GM21381 (cell line): Measurements from ENCODE around the gene STK35.
A peak's percentile ranks its signal among the peaks of the same experiment; 100 is the strongest.

Source experiments
- ATAC-seq: cut with Tn5 transposase; IDR thresholded peaks from one replicate; pipeline ENCODE4 v1.9.1; 2021; ENCODE audit warnings: mild to moderate bottlenecking, moderate library complexity; ENCODE audit not compliant: unreplicated experiment

Gene STK35

DNA sequence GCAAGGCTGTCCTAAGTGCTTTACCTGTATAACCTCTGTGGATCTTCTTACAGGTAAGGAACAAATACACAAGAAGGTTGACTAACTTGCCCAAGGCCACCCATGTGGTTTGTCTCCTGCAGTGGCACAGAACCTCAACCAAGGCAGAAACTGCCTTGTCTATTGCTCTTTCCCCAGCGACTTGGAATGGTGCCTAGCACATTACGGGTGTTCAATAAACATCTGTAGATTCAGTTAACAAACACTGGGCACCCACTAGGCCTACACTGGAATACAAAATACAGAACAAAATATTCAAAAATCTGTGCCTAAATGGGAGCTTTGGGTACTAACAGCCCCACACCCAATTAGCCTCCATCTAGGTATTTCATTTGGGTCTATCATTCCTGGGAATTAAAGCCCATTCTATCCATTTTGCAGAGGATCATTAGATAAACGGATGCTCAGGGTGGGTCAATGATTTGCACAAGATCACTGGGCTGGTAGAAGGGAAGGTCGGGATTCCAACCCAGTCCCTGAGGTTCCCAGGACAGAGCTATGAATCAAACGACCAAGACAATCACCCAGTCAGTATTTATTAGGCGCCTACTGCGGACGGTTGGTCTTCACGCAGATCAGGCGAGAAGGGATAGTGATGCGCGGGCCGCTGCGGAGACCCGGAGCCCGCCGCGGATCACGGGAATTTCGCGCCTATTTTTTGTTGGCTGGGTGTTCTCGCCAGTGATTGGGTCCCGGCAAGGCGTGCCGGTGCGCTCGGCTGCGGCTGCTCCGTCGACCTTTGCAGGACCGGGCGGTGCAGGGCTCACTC lies at the start of gene STK35:
TSS of gene STK35 (plus strand) at position 771 of the 808 bp plus-strand sequence. CDS start 55 bp downstream, outside the sequence.
- ATAC-seq, result peak; percentile 34

DNA sequence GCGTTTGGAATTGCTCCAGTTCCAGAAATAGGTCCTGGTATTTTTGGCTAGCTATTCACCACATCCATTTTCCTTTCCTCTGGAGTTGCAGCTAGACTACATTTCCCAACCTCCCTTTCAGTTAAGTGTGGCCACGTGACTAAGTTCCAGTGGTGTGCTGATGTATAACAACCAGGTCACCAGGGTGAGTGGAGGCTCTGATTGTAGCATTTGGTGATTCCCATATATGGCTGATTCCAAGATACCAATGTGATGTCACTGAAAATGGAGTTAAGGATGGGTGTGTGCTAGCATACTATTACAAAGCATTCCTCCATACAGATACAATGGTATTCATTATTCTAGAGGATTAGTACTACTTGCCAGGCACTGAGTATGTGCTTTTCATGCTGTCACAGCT lies 49.7 kb upstream of the STK35 start:
- ATAC-seq, result no peak

DNA sequence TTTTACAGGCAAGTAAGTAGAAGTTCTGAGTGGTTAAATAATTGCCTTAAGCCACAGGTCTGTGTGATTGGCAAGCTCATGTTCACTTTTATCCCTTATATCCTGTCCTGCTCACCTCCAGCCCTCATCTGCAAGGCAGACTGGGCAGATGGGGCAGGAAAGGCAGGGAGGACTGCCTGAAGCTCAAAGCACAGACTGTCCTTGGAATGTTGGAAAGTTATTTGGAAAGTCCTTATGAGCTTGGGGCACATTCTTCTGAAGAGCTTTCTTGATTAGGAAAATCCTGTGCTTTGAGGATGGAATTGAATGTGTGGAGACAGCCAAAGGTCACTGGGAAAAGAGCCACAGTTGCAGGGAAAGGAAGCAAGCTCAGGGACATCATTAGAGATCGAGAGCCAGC lies 48.9 kb upstream of the STK35 start:
- ATAC-seq, result no peak

DNA sequence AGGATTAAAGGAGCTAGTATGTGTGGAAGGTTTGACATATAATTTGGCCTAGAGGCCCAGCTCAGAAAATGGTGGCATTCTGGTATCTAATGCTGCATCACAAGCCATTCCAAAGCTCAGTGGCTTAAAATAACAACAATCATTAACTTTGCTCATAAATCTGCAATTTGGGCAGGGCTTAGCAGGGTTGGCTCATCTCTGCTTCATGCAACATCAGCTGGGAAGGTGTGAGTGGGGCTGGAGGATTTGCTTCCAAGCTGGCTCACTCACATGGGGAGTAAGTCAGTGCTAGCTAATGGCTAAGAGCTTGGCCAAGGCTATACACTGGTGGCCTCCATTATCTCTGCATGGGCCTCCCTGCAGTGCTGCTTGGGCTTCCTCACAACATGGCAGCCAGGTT lies 48.0 kb upstream of the STK35 start:
- no peak for ATAC-seq

DNA sequence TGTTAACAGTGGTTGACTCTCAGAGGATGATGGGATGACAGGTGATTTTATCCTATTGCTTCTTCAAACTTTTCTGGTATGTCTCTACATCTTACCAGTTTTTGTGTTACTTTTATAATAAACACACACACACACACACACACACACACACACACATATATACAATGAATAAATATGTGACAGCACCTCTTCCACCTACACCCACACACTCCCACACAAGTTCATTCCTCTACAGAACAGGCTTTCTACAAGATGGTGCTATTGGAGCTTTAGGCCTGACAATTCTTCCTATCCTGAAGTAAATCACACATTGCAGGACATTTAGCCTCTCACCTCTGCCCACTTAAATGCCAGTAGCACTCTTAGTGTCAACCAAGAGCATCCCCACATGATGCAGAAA lies 46.7 kb upstream of the STK35 start:
- no peak for ATAC-seq

DNA sequence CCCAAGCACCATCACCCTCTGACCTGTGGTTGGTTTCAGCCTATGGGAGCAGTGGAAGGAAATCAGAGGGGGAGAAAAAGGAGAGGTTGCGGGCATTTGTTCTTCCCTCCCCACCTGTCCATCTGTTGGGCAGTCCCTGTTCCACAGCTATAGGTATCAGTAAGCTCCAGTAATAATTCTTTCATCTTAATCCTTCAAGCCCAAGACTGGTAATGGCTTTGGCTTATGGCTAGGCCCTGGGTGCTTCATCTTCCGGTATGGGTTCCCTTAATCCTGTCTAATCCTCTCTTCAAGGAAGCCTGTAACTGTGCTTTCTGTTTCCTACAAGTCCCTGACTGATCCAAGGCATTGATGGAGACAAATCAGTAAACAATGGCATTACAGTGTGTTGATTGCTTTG lies 42.2 kb upstream of the STK35 start:
- no peak for ATAC-seq

DNA sequence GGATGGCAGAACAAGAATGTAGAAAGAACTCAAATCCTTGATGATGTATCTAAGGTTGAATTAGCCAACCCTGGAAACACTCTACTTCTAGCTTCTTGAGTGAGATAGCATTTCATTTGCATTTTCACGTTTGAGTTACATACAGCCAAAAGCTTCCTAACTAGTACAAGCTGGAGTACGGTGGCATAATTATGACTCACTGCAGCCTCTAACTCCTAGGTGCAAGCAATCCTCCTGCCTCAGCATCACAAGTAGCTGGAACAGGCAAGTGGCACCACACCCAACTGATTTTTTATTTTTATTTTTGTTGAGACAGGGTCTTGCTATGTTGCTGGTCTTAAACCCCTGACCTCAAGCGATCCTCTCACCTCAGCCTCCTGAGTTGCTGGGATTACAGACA lies 36.5 kb upstream of the STK35 start:
- no peak for ATAC-seq

DNA sequence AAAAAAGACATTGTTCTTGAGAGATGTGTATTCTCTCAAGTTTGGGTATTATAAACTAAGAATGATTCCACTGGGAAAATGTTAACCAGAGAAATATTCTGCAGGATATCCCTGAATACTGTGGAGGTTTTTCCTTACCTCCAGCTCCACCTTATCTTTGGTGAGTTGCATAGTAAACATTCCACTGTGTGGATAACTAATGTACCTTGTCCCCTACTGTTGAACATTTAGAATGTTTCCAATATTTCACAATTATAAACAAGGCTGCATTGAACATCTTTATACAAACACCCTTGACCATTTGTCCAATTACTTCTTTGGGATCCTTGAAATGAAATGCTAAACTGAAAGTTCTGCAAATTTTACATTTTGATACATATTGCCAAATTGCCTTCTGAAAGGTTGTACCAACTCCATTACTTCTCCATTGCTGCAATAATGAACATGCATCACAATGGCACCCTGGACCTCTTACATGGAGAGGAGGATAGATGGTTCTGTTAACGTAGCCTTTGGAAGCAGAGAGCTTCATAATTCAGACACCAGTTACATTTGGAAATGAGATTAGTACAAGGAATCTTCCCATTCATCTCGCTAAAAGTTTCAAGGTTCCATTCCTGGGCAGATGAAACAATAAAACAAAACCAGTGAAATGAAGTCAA lies 35.0 kb upstream of the STK35 start:
- ATAC-seq, result no peak

DNA sequence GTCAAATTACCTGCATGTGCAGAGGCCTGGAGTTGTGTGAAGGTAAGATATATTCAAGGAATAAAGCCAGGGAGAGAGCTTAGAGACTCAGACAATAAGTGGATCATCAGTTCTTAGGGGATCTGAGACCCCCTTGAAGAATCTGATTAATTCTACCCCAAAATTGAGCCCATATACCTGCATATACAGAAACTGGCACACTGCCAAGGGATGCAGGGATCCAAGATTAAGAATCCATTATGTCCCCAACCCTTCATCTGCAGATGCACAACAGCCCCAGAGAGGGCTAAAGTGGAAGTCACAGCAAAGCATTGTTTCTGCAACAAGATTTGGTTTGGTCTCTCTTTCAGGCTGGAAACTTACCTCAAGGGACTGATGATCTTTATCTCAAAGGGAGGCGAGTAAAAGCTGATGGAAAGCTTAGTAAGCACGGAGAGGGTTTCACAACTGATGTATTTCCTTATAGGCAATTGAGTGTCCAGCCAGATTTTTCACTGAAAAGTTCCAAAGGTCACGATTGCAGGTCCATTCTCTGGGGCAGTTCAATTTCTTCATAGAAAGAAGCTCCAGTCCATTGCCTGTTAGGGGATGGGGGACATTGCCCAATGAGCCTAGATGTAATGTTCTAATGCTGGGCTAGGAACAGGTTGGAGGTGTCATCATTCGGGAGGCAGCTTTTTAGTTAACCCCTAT lies 20.9 kb upstream of the STK35 start:
- no peak for ATAC-seq

DNA sequence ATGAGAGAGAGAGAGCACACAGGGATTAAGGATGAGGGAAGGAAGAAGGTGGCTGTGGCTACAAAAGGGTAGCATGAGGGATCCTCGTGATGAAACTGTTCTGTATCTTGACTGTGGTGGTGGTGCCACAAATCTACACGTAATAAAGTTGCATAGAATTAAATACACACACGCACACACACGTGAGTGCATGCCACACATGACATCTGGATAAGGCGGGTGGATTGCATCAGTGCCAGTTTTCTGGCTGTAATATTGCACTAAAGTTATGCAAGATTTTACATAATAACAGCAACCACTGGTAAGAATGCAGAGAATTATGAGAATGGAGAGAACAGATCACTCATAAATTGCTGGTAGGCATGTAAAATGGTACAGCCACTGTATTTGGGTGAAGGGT lies 16.9 kb upstream of the STK35 start:
- no peak for ATAC-seq

DNA sequence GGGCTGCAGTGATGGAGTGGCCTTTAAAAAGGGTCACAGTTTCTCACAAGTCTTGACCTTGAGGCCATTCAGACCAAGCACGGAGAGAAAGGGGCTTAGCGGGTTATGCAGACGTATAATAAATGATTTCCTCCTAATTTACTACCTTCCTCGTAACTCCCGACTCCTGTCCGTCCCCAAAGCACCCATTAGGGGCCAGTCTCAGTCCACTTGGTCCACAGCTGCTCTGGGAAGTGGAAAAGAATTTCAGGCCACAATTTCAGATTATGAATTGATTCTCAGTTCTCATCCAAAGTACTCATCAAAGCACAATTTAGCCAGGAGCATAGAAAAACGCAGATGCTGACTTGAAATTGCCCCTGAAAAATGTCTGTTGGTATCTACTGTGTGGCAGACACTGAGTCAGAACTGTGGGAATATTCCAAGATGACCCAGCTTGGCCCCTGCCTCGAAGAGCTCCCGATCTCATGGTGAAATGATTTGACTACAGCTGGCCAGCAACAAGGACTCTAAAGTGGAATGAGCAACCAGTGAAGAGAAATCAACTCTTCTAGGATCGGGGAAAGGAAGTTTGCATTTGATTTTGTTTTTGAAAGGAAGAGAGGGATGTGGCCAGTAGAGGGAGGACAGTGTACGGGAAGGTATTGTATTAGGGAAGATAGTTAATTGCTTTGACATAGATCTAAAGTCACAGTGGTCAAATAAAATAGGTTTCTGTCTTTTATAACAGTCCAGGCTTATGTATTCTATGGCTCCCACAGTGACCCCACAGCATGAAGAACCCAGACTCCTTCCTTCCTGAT lies 15.2 kb upstream of the STK35 start:
- ATAC-seq, result no peak

DNA sequence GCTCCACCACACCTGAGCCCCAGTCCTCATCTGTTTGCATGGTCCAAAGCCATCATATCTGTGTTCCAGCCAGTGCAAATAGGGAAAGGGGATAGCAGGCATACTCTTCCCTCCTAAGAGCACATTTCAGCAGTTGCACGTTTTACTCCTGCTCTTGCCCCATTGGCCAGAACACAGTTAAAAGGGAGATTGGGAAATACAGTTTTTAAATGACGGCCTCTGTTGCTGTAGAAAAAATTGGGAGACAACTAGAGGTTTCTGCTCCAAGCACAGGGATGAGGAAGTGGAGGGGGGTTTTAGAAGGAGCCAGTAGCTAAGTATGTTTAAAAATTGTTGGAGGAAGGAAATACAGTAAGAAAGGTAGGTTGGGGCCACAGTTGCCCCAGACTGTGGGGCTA lies 14.6 kb upstream of the STK35 start:
- ATAC-seq, result no peak

DNA sequence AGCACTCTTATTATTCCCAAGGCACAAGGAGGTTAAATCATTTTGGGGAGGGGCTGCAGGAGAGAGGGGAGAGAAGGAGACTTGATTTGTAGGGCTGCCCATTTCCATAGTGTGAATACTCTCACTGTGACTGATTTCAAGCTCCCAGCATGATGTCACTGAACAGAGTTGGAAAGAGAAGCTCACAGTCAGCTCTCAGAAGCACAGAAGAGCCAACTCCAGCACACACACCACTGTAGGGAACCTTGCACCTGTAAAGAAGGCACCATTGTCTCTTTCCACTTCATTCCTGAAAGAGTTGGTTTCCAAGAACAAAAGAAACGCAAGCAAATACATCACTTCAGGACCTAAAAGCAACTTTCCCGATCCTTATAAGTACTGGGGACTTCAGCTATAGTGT lies 12.7 kb upstream of the STK35 start:
- no peak for ATAC-seq

DNA sequence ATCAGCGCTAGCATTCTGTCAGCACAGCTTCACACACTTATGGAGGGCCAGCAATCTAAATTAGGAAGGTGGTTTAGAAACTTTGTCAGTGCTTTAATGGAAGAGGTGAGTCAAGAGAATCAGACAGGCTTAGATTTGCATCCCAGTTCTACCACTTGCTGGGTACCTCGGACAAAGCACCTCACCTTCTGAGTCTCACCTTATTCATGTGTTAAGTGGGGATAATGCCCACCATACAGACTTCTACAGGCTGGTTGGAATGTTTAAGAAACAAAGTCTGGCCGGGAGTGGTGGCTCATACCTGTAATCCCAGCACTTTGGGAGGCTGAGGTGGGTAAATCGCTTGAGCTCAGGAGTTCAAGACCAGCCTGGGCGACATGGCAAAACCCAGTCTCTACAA lies 12.2 kb upstream of the STK35 start:
- ATAC-seq, result no peak

DNA sequence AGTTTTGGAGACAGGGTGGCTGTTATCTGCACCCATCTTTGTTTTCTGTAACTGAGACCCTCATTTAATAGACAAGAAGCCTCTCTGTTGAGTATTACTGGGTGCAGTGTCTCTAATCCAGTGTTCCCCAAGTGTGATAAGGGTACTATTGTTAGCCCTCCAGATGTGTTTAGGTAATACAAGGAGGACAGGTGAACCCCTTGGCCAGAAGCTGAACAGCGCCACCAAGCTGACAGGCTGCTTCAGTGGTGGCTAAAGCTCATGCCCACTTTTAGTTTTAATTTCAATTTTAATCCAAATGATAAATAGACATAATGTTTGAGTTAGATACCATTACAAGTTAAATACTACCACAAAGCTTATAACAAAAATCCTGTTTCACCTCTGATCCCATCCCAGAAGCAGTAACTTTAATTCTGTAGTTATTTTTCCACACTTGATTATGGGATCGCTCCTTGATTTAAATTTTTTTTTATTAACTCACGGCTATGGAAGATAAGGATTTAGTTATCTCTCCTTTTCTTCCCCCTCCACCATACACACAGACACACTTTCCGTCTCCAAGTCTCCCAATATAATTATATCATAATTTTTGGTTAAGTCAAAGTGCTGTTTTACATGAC lies 8.4 kb upstream of the STK35 start:
- ATAC-seq, result no peak

DNA sequence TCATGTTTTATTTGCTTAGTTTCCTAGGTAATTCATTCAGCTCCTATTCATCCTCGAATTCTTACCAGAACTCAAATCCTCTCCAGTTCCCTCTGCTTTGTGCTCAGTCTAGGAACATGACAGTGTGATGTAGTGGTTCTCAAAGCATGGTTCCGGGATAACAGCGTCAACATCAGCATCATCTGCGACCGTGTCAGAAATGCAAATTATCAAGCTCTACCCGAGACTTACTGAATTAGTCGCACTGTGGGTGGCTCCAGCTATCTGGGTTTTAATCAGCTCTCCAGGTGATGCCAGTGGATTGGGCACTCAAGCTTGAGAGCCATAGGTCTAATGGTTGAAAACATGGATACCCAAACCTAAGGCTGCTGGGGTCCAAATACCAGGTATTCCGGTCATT lies 7.7 kb upstream of the STK35 start:
- no peak for ATAC-seq

DNA sequence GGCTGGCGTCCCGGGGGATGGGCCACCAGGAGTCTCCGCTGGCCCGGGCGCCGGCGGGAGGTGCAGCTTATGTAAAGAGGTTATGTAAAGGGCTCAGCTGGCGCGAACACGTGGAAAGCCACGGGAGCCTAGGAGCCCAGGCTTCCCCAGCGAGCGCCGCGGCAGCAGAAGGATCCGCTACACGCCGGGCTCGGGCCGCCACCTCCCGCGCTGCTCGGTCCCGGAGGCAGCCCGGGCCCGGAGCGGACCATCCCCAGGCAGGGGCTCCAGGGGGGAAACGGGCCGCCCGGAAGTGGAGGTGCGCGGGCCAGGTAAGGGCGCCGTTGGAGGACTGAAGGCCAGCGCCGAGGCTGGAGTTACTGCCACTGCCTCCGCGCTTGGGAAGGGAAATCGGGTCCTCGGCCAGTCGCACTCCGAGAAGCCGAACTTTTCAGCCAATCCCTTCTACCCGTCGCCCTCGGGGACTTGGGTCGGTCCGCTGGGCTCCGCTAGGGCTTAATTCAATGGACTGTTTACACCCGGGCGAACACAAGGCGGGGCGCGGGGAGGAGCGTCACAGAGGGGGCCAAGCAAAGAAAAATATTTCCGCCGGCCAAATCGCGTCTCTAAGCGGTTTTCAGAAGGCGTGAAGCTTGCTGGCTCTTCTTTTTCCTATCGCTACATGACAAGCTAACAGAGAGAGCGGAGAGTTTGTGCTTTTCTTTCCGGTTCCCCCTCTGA lies 398 bp downstream of the STK35 start:
- peak; percentile 67 for ATAC-seq

DNA sequence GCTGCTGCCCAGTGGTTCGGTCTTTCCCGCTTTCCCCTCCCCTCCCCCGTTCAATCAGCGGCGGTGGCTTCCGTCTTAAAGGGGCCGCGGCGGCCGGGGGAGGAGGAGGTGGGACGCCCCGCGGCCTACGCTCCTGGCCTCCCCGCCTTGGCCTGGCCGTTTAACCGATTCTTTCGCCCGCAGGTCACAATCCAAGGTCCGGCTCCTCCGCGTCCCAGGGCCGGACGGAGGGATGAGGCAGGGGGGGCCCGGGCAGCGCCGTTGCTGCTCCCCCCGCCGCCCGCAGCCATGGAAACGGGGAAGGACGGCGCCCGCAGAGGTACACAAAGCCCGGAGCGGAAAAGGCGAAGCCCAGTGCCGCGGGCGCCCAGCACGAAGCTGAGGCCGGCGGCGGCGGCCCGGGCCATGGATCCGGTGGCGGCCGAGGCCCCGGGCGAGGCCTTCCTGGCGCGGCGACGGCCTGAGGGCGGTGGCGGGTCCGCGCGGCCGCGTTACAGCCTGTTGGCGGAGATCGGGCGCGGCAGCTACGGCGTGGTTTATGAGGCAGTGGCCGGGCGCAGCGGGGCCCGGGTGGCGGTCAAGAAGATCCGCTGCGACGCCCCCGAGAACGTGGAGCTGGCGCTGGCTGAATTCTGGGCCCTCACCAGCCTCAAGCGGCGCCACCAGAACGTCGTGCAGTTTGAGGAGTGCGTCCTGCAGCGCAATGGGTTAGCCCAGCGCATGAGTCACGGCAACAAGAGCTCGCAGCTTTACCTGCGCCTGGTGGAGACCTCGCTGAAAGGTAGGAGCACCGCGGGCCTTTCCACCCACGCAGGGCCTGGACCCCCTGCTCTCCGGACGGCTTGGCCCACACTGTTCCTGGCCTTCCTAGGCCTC lies 1.2 kb downstream of the STK35 start:
- ATAC-seq, result peak; percentile 58
